HepG2 (cell line): ENCODE measurements around the gene KLHL18. TPM values are rescaled to one million over a fixed set of nuclear protein-coding genes. Genes with fewer than 3 reads are reported as not detected.

Experiments
- ATAC-seq: fragments of 200-7000 bp; cut with Tn5 transposase; 3 replicates; pipeline ENCODE4 v1.9.1; 2020; ENCODE audit warnings: mild to moderate bottlenecking, moderate library complexity
- BruUV-seq: library from RNA; stranded (reverse); fragments of 400-500 nt; replicated peaks from 2 replicates; lab custom pipeline; 2021; lab: Mats Ljungman, UMichigan
- CTCF ChIA-PET: fragments of 300-600 bp; formaldehyde crosslinking; extraction: SDS; loops from one replicate; lab custom pipeline; 2021; ENCODE audit warnings: low total read pairs, inconsistent platforms, low intra/inter-chr PET ratio; lab: Yijun Ruan, JAX
- POLR2A ChIA-PET: fragments of 350-600 bp; sonication (Branson Sonifier 250); formaldehyde crosslinking; loops from one replicate; lab custom pipeline; 2020; ENCODE audit warnings: antibody characterized with exemption, inconsistent platforms; lab: Yijun Ruan, JAX
- DNase-seq: peaks from one replicate; pipeline ENCODE4 v3.0.0-alpha.2; 2015; ENCODE audit warnings: low spot score
- FAIRE-seq: peaks from 3 replicates; lab custom pipeline; 2011; peaks lifted over from hg19 to GRCh38; lab: Jason Lieb, UNC
- H2AFZ ChIP-seq: one replicate; pipeline ENCODE4 v1.6.1; 2011; ENCODE audit warnings: low read length, inconsistent platforms
- H3K27ac ChIP-seq: fragments of 300-600 bp; 3 replicates; pipeline ENCODE4 v1.8.0; 2011; ENCODE audit warnings: mixed run types, mild to moderate bottlenecking, mixed read lengths, low read length, inconsistent platforms; ENCODE audit not compliant: insufficient read depth; ENCODE audit errors: extremely low read length
- H3K27me3 ChIP-seq, 2 experiments: fragments of 200-600 bp in 1 of 2; 2 replicates in 1 of 2; 3 replicates in 1 of 2; pipeline versions ENCODE4 v1.6.0 to v1.8.0; 2011; ENCODE audit warnings: low read length in 2 of 2, mild to moderate bottlenecking in 2 of 2, moderate library complexity in 2 of 2, inconsistent platforms in 1 of 2; ENCODE audit not compliant: insufficient read depth in 2 of 2, control insufficient read depth in 1 of 2
- H3K36me3 ChIP-seq, 2 experiments: fragments of 200-600 bp in 1 of 2; replicated peaks in 1 of 2; 2 replicates in 1 of 2; 3 replicates in 1 of 2; pipeline versions ENCODE4 v1.5.1 to v1.8.0; 2011; ENCODE audit warnings: low read length in 2 of 2, inconsistent platforms in 1 of 2; ENCODE audit not compliant: insufficient read depth in 2 of 2, control insufficient read depth in 1 of 2
- H3K4me1 ChIP-seq: 2 replicates; pipeline ENCODE4 v1.5.1; 2012; ENCODE audit warnings: low read length, inconsistent platforms; ENCODE audit not compliant: insufficient read depth
- H3K4me2 ChIP-seq: 2 replicates; pipeline ENCODE4 v1.6.0; 2011; ENCODE audit warnings: low read depth, low read length, inconsistent platforms
- H3K4me3 ChIP-seq, 3 experiments: fragments of 200-600 bp in 1 of 3; sonication (generic), shearing (Covaris generic) in 1 of 3; replicated peaks in 1 of 3; 2 replicates each; pipeline ENCODE4 v1.5.1; 2011 to 2016; ENCODE audit warnings: low read length in 3 of 3, inconsistent platforms in 2 of 3, low read depth in 2 of 3, mild to moderate bottlenecking in 2 of 3, control low read depth in 1 of 3, mixed read lengths in 1 of 3; ENCODE audit not compliant: insufficient read depth in 1 of 3
- H3K79me2 ChIP-seq: one replicate; pipeline ENCODE4 v1.6.1; 2011; ENCODE audit warnings: low read length, inconsistent platforms; ENCODE audit not compliant: insufficient read depth
- H3K9ac ChIP-seq: 2 replicates; pipeline ENCODE4 v1.6.0; 2011; ENCODE audit warnings: mild to moderate bottlenecking, low read depth, low read length, inconsistent platforms; ENCODE audit not compliant: insufficient read depth
- H3K9me3 ChIP-seq: 2 replicates; pipeline ENCODE4 v1.5.1; 2012; ENCODE audit warnings: mild to moderate bottlenecking, low read length
- H4K20me1 ChIP-seq: 2 replicates; pipeline ENCODE4 v1.6.0; 2011; ENCODE audit warnings: inconsistent platforms, mild to moderate bottlenecking, low read length, moderate library complexity; ENCODE audit not compliant: insufficient read depth
- BHLHE40 ChIP-seq: IDR thresholded peaks from 2 replicates; pipeline ENCODE4 v1.6.1; 2011; ENCODE audit warnings: low read length, improper control_type of control experiment
- CBX2 ChIP-seq, 2 experiments: fragments of 200-600 bp in 1 of 2; sonication (generic); formaldehyde crosslinking in 1 of 2; IDR thresholded peaks; 2 replicates each; pipeline versions ENCODE4 v1.7.0 to v1.8.1; 2018 to 2022; ENCODE audit warnings: low read depth in 2 of 2, low read length in 1 of 2, mild to moderate bottlenecking in 1 of 2, missing genetic modification reagents in 1 of 2
- KAT7 ChIP-seq: IDR thresholded peaks from 2 replicates; pipeline ENCODE4 v1.6.1; 2018; ENCODE audit warnings: borderline replicate concordance, missing compliant biosample characterization
- KDM2A ChIP-seq: sonication (generic); formaldehyde crosslinking; IDR thresholded peaks from 2 replicates; pipeline ENCODE4 v1.4.0; 2020; ENCODE audit warnings: low read depth, missing genetic modification reagents, borderline replicate concordance
- PPARG ChIP-seq: conservative IDR thresholded peaks from 2 replicates; pipeline ENCODE4 v1.6.1; 2016; ENCODE audit warnings: missing biosample characterization, missing genetic modification reagents
- RAD21 ChIP-seq: fragments of 450-650 bp; formaldehyde crosslinking; IDR thresholded peaks from 2 replicates; pipeline ENCODE4 v1.5.0; 2020; ENCODE audit warnings: mild to moderate bottlenecking
- SMC3 ChIP-seq: IDR thresholded peaks from 2 replicates; pipeline ENCODE4 v1.6.1; 2011; ENCODE audit warnings: low read length, improper control_type of control experiment
- STAG1 ChIP-seq: sonication (generic); formaldehyde crosslinking; IDR thresholded peaks from 2 replicates; pipeline ENCODE4 v1.4.0; 2020; ENCODE audit warnings: missing genetic modification reagents
- THAP11 ChIP-seq: IDR thresholded peaks from 2 replicates; pipeline ENCODE4 v1.6.1; 2016; ENCODE audit warnings: missing biosample characterization, missing genetic modification reagents
- ZFP82 ChIP-seq: sonication (generic); formaldehyde crosslinking; IDR thresholded peaks from 2 replicates; pipeline ENCODE4 v1.5.1; 2020; ENCODE audit warnings: mild to moderate bottlenecking, missing genetic modification reagents, borderline replicate concordance
- ZNF138 ChIP-seq: sonication (generic); formaldehyde crosslinking; IDR thresholded peaks from 2 replicates; pipeline ENCODE4 v1.5.0; 2020; ENCODE audit warnings: mild to moderate bottlenecking, low read depth, missing genetic modification reagents
- ZNF296 ChIP-seq: sonication (generic); formaldehyde crosslinking; conservative IDR thresholded peaks from 2 replicates; pipeline ENCODE4 v1.5.0; 2020; ENCODE audit warnings: mild to moderate bottlenecking, missing genetic modification reagents
- ZNF30 ChIP-seq: sonication (generic); formaldehyde crosslinking; IDR thresholded peaks from 2 replicates; pipeline ENCODE4 v1.5.0; 2020; ENCODE audit warnings: mild to moderate bottlenecking, missing genetic modification reagents
- ZNF496 ChIP-seq: sonication (generic); formaldehyde crosslinking; IDR thresholded peaks from 2 replicates; pipeline ENCODE4 v1.8.1; 2023; ENCODE audit warnings: mild to moderate bottlenecking, moderate library complexity, missing genetic modification reagents; ENCODE audit not compliant: insufficient replicate concordance
- ZNF563 ChIP-seq: sonication (generic); formaldehyde crosslinking; IDR thresholded peaks from 2 replicates; pipeline ENCODE4 v1.8.0; 2022; ENCODE audit warnings: mild to moderate bottlenecking, moderate library complexity, missing genetic modification reagents
- WGBS: methylation state at CpG from one replicate; pipeline ENCODE4 v1.1.6; 2017; ENCODE audit warnings: low lambda C conversion rate; 5-methylcytosine and 5-hydroxymethylcytosine counted together
- in situ Hi-C: cut with HindIII; loops from 2 replicates; pipeline ENCODE4 v1.10.0; 2017; ENCODE audit warnings: low pct_unique_long_range_greater_than_20kb; ENCODE audit not compliant: extremely low pct_ligation_motif_present
- intact Hi-C: fragments of 100-400 bp; cut with micrococcal nuclease; formaldehyde crosslinking; loops from one replicate; pipeline ENCODE4 v1.10.0; 2022; ENCODE audit not compliant: unreplicated experiment
- polyA plus RNA-seq, 8 experiments: library from polyadenylated mRNA; depleted of rRNA in 3 of 8; stranded (reverse) in 7 of 8; unstranded in 1 of 8; fragments of >200 nt; fragmentation: Illumina TruSeq in 4 of 8; extraction: Trizol in 4 of 8; gene quantifications; 2 replicates each; pipeline versions ENCODE4 v1.2.1 to v1.2.3, GENCODE V29; 2011 to 2016; ENCODE audit warnings: low read depth in 4 of 8, missing spikeins in 1 of 8, mixed read lengths in 1 of 8; ENCODE audit not compliant: insufficient read depth in 1 of 8
- total RNA-seq, 5 experiments: library from RNA; depleted of rRNA; stranded (reverse); fragments of >200 nt; fragmentation: Illumina TruSeq; extraction: Trizol; gene quantifications; 2 replicates each; pipeline ENCODE4 v1.2.3, GENCODE V29; 2016; ENCODE audit warnings: low read depth in 1 of 5
- TF ChIP-seq, protein P1 (sequence below): sonication (generic); formaldehyde crosslinking; conservative IDR thresholded peaks from 2 replicates; pipeline ENCODE4 v1.8.0; 2022; ENCODE audit warnings: mild to moderate bottlenecking, moderate library complexity, missing genetic modification reagents
- TF ChIP-seq, protein P2 (sequence below): sonication (generic); formaldehyde crosslinking; IDR thresholded peaks from 2 replicates; pipeline ENCODE4 v1.4.0; 2020; ENCODE audit warnings: missing genetic modification reagents
- TF ChIP-seq, protein P3 (sequence below): sonication (generic); formaldehyde crosslinking; IDR thresholded peaks from 2 replicates; pipeline ENCODE4 v1.5.0; 2020; ENCODE audit warnings: mild to moderate bottlenecking, missing genetic modification reagents, moderate library complexity

KLHL18 gene
- total and polyA plus RNA-seq, 2 of the 13 experiments (the other 11 are each of a cell fraction or from before 2014, with no cell fraction given), result 17.5 to 18.8 TPM

DNA sequence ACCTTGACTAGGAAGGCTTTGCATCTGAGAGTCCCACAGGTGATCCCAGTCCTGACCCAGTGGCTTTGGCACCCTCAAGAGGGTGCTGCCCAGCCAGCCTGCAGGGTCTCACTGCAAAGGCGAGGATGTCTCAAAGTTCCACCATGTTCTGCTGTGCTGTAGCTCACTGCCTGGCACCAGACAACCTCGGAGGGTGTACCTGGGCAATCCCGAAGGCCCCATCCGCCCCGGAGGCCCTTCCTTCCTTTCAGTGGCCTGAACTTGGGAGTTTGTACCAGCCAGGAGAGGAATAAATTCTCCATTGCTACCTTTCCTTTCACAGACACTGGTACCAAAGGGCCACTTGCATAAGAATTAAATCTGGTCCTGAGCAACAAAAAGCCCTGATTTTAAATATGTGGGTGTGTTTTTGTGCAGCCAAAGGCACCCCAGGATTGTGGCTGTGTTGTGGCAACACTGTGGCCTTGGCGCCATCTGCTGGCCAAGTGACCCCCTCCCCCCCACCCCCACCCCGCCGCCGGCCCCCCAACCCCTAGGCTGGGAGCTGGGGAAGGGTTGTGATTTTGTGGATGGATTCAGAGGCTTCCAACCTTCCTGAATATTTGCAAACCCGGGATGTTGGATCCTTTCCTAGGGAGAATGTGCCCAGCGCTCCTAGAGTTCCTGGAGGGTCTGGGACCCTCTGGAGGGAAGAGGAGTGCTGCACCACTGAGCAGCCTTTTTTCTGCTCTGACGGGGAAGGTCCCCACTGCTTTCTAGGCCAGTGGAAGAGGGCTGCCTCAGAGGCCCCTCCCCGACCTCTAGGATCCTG, 88.3 kb downstream of the KLHL18 start:
- TF ChIP-seq SMC3 (0 out of 2 replicates have a peak, but pooled peaks have one; percentile 4), CBX2 (IDR thresholded peaks at IDR 0.05; ENCODE audit: low read depth, low read length) (no peak), CBX2 (CRISPR knock-in tag; IDR thresholded peaks at IDR 0.05; ENCODE audit: low read depth) (no peak), ZNF496 (CRISPR knock-in tag) (no peak), BHLHE40 (no peak), ZNF30 (no peak), STAG1 (CRISPR knock-in tag) (peak; percentile 57), ZFP82 (no peak), ZNF296 (CRISPR knock-in tag) (no peak), ZNF138 (CRISPR knock-in tag) (no peak), RAD21 (0 out of 2 replicates have a peak, but pooled peaks have one; percentile 19), THAP11 (CRISPR knock-in tag) (no peak), KAT7 (no peak), KDM2A (CRISPR knock-in tag) (0 out of 2 replicates have a peak, but pooled peaks have one; percentile 14), ZNF563 (CRISPR knock-in tag) (no peak), PPARG (no peak)
- TF ChIP-seq, protein P1, sequence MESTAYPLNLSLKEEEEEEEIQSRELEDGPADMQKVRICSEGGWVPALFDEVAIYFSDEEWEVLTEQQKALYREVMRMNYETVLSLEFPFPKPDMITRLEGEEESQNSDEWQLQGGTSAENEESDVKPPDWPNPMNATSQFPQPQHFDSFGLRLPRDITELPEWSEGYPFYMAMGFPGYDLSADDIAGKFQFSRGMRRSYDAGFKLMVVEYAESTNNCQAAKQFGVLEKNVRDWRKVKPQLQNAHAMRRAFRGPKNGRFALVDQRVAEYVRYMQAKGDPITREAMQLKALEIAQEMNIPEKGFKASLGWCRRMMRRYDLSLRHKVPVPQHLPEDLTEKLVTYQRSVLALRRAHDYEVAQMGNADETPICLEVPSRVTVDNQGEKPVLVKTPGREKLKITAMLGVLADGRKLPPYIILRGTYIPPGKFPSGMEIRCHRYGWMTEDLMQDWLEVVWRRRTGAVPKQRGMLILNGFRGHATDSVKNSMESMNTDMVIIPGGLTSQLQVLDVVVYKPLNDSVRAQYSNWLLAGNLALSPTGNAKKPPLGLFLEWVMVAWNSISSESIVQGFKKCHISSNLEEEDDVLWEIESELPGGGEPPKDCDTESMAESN (CRISPR knock-in tag), result no peak
- TF ChIP-seq, protein P2, sequence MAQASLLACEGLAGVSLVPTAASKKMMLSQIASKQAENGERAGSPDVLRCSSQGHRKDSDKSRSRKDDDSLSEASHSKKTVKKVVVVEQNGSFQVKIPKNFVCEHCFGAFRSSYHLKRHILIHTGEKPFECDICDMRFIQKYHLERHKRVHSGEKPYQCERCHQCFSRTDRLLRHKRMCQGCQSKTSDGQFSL (CRISPR knock-in tag), result peak; percentile 76; the same call in 1 of the 2 replicates
- TF ChIP-seq, protein P3, sequence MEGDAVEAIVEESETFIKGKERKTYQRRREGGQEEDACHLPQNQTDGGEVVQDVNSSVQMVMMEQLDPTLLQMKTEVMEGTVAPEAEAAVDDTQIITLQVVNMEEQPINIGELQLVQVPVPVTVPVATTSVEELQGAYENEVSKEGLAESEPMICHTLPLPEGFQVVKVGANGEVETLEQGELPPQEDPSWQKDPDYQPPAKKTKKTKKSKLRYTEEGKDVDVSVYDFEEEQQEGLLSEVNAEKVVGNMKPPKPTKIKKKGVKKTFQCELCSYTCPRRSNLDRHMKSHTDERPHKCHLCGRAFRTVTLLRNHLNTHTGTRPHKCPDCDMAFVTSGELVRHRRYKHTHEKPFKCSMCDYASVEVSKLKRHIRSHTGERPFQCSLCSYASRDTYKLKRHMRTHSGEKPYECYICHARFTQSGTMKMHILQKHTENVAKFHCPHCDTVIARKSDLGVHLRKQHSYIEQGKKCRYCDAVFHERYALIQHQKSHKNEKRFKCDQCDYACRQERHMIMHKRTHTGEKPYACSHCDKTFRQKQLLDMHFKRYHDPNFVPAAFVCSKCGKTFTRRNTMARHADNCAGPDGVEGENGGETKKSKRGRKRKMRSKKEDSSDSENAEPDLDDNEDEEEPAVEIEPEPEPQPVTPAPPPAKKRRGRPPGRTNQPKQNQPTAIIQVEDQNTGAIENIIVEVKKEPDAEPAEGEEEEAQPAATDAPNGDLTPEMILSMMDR (CRISPR knock-in tag), result peak; percentile 39
- peaks cover 0 to 4% of the 10 kb centered on the region in 2 experiments; a peak in 2 of 5 replicates for H3K27me3 ChIP-seq
- H3K4me2 ChIP-seq, result peak overlapping the region; percentile 62
- ChIA-PET CTCF (interaction anchor here (0.8 kb wide), 1 partner anchor 120 kb away, joined by 3 read pairs; no protein-coding TSS in a partner anchor), POLR2A (interaction anchor here (4.1 kb wide), 1 partner anchor 9 kb away, joined by 25 read pairs; the partner anchor contains the start of gene PTPN23)
- ATAC-seq, result peak; percentile 64
- no peaks in the 10 kb centered on the region for H3K9me3 ChIP-seq
- WGBS, result 19% methylated on average over 11 of the region's 13 CpGs
- no TSS peak for BruUV-seq
- H3K79me2 ChIP-seq, result no peaks in the 10 kb centered on the region
- DNase-seq, result no peak
- peaks cover 29% of the 10 kb centered on the region for H3K4me1 ChIP-seq
- in situ Hi-C loops (no loop called here), intact Hi-C loops (no loop called here)
- FAIRE-seq, result no peak
- peak overlapping the region in 1 of 3 experiments; percentile 28; a peak in 1 of 6 replicates for H3K4me3 ChIP-seq
- no peaks in the 10 kb centered on the region for H3K36me3 ChIP-seq
- H3K27ac ChIP-seq, result no peak overlapping the region
- H3K9ac ChIP-seq, result no peak overlapping the region
- peak overlapping the region; percentile 44 for H2AFZ ChIP-seq
- no peaks in the 10 kb centered on the region for H4K20me1 ChIP-seq
